GM19467 (cell line): ENCODE measurements around the gene USB1.

Experiments used
- ATAC-seq: cut with Tn5 transposase; IDR thresholded peaks from one replicate; pipeline ENCODE4 v1.9.1; 2021; ENCODE audit warnings: mild to moderate bottlenecking, moderate library complexity; ENCODE audit not compliant: unreplicated experiment

The USB1 gene

GRCh38 chr16:58030136-58030840 lies 29.1 kb downstream of the USB1 start:
- no peak for ATAC-seq

- no peak for ATAC-seq
Measured at GRCh38 chr16:58031016-58031800, 30.0 kb downstream of the USB1 start.

GRCh38 chr16:58032710-58033293 lies 31.6 kb downstream of the USB1 start:
- no peak for ATAC-seq

GRCh38 chr16:58034128-58034685 lies 33.0 kb downstream of the USB1 start:
- ATAC-seq: no peak

GRCh38 chr16:58034774-58035173 lies 33.6 kb downstream of the USB1 start:
- ATAC-seq: no peak

- ATAC-seq: no peak
Measured at GRCh38 chr16:58035356-58036170, 34.4 kb downstream of the USB1 start.

- ATAC-seq: no peak
Measured at GRCh38 chr16:58036943-58037342, 35.7 kb downstream of the USB1 start.

- no peak for ATAC-seq
Measured at GRCh38 chr16:58037365-58038057, 36.3 kb downstream of the USB1 start.

GRCh38 chr16:58038219-58038641 lies 37.0 kb downstream of the USB1 start:
- no peak for ATAC-seq

GRCh38 chr16:58039829-58040495 lies 38.8 kb downstream of the USB1 start:
- no peak for ATAC-seq

- ATAC-seq: no peak
Measured at GRCh38 chr16:58040496-58040846, 39.3 kb downstream of the USB1 start.

GRCh38 chr16:58040945-58041627 lies 39.9 kb downstream of the USB1 start:
- ATAC-seq: no peak

GRCh38 chr16:58041628-58041955 lies 40.4 kb downstream of the USB1 start:
- ATAC-seq: no peak

- ATAC-seq: no peak
Measured at GRCh38 chr16:58042001-58042885, 41.0 kb downstream of the USB1 start.

GRCh38 chr16:58042886-58043515 lies 41.8 kb downstream of the USB1 start:
- ATAC-seq: no peak

- ATAC-seq: no peak
Measured at GRCh38 chr16:58043571-58044155, 42.5 kb downstream of the USB1 start.

GRCh38 chr16:58044266-58045019 lies 43.2 kb downstream of the USB1 start:
- no peak for ATAC-seq
